Breast epithelium (tissue), 4 donors: ENCODE measurements around the gene ROR2. TPM values are rescaled to one million over a fixed set of nuclear protein-coding genes. Genes with fewer than 3 reads are reported as not detected.

Experiments used
- DNase-seq, 2 donors: peaks; one replicate each; pipeline ENCODE4 v3.0.0-alpha.2; 2019; ENCODE audit warnings: low spot score in 2 of 2
- H3K27ac ChIP-seq, 2 donors: fragments of 200-600 bp; sonication (generic) in 1 of 2; one replicate each; pipeline ENCODE4 v1.5.1; 2016 to 2019; ENCODE audit warnings: mild to moderate bottlenecking in 1 of 2
- H3K27me3 ChIP-seq, 2 donors: fragments of 200-600 bp; sonication (generic) in 1 of 2; one replicate each; pipeline versions ENCODE4 v1.5.1 to v1.6.0; 2017 to 2019; ENCODE audit warnings: control low read depth in 1 of 2, mild to moderate bottlenecking in 1 of 2
- H3K36me3 ChIP-seq: fragments of 200-600 bp; one replicate; pipeline ENCODE4 v1.5.1; 2019
- H3K4me1 ChIP-seq, 2 donors: fragments of 200-600 bp; sonication (generic); one replicate each; pipeline ENCODE4 v1.5.1; 2016 to 2019; ENCODE audit warnings: control low read depth in 1 of 2
- H3K4me3 ChIP-seq, 3 donors: fragments of 200-600 bp; sonication (generic); 1 replicate in 2 of 3; 2 replicates in 1 of 3; pipeline ENCODE4 v1.5.1; 2016 to 2019; ENCODE audit warnings: mild to moderate bottlenecking in 3 of 3, moderate library complexity in 2 of 3
- H3K9me3 ChIP-seq, 2 donors: fragments of 200-600 bp; sonication (generic) in 1 of 2; one replicate each; pipeline ENCODE4 v1.5.1; 2016 to 2019; ENCODE audit warnings: control low read depth in 1 of 2
- POLR2A ChIP-seq: fragments of 450-650 bp; IDR thresholded peaks from one replicate; pipeline ENCODE4 v1.6.1; 2016; ENCODE audit warnings: antibody characterized with exemption, mild to moderate bottlenecking, moderate library complexity
- POLR2AphosphoS5 ChIP-seq, 3 donors: sonication (generic); formaldehyde crosslinking; IDR thresholded peaks; one replicate each; pipeline ENCODE4 v1.6.1; 2017; ENCODE audit warnings: antibody characterized with exemption in 3 of 3
- intact Hi-C: fragments of 100-400 bp; cut with DNase I; formaldehyde crosslinking; loops from one replicate; pipeline ENCODE4 v1.15.1; 2023; ENCODE audit warnings: low total_unique reads
- total RNA-seq, 3 donors: library from RNA; depleted of rRNA; stranded (reverse); fragments of >200 nt; gene quantifications; one replicate each; pipeline ENCODE4 v1.1.0, GENCODE V29; 2016
- TF ChIP-seq, protein P1 (sequence below), 3 donors: fragments of 450-650 bp; IDR thresholded peaks; one replicate each; pipeline ENCODE4 v1.5.1; 2016 to 2017; ENCODE audit warnings: antibody characterized with exemption in 3 of 3, mild to moderate bottlenecking in 3 of 3, moderate library complexity in 3 of 3

ROR2 gene
- 10 to 100 TPM in 2 of 3 donors, 1 to 10 TPM in 1; 2.1 to 25.6 (median 10.2) TPM for total RNA-seq

DNA sequence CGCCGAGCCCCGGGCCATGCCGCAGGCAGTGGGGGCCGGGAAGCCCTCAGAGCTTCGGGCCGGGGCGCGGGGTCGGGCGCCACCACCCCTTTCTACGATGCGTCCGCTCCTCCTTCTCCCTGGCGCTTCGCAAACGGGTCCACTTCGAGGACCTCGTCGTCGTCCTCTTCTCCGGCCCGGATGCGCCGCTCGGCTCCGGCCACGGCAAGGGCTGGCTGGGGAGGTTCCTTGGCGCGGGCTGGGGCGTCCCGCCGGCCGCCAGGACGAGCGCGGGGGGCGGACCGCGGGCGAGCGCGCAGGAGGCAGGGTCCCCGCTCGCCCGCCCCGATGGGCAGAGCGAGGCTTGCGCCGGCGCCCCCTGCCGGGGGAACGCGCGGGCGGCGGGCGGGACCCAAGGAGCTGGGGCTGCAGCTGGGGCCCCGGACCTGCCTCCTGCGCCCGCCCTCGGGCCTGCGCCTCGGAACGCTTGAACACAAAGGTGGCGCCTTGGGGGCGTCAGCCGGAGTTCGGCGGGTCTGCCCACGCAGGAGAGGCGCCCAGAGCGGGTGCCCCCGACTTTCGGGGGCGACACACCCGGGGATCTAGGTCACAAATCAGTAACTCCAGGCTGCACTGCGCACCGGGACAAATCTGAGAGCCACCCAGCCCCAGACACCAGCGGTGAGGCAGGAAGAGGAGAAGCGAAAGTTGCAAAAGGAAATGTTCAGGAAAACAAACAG lies at the start of gene ROR2:
ROR2 (minus strand) TSS at position 283 of the 719 bp plus-strand sequence.
- DNase-seq = peak; percentile 39 to 70
- no peak for TF ChIP-seq POLR2A
- TF ChIP-seq, protein P1, sequence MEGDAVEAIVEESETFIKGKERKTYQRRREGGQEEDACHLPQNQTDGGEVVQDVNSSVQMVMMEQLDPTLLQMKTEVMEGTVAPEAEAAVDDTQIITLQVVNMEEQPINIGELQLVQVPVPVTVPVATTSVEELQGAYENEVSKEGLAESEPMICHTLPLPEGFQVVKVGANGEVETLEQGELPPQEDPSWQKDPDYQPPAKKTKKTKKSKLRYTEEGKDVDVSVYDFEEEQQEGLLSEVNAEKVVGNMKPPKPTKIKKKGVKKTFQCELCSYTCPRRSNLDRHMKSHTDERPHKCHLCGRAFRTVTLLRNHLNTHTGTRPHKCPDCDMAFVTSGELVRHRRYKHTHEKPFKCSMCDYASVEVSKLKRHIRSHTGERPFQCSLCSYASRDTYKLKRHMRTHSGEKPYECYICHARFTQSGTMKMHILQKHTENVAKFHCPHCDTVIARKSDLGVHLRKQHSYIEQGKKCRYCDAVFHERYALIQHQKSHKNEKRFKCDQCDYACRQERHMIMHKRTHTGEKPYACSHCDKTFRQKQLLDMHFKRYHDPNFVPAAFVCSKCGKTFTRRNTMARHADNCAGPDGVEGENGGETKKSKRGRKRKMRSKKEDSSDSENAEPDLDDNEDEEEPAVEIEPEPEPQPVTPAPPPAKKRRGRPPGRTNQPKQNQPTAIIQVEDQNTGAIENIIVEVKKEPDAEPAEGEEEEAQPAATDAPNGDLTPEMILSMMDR (IDR thresholded peaks at IDR 0.05) = peak in 1 of 3 donors; percentile 85
- Histone ChIP-seq H3K4me3 (peak within 1 kb of the TSS; percentile 51 to 77 (median 69)), H3K4me1 (peaks cover 0 to 8% of the 10 kb centered on the region in 2 donors), H3K36me3 (no peaks in the 10 kb centered on the region), H3K27me3 (no peaks in the 10 kb centered on the region), H3K9me3 (peaks cover 0 to 5% of the 10 kb centered on the region in 2 donors), H3K27ac (peak within 1 kb of the TSS; percentile 70 to 78)
- intact Hi-C loops = loop anchor here (10.0 kb wide), 1 partner anchor 195 kb away; no protein-coding TSS in a partner anchor

DNA sequence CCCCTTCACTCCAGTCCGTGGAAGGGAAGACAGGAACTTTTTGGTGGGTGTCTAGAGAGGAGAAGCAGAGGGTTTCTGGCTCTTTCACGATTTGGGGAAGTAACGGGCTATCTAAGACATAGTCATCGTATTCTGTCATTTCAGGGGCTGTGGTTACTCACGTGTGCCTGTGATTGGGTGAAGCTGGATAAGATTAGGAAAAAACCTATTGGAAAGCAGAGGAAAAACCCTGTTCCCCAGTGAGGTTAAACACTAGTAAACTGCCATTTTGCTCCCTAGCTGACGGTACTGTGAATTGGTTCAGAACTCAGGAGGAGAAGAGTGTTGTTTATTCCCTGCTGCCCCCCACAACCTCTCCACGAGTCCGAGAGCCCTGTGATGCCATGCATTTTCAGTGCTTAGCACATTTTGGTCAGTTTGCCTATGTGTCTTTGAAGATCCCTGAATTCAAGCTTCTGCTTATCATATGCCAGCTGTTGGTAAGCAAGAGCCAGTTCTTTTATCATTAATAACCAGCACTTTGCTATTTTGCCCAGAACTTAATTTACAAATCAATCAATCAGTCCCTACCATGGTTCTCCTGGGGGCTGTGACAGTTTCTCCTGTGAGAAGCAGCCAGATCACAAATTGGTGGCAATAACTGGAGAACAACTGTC lies 45.1 kb upstream of the ROR2 start:
- Histone ChIP-seq H3K4me3 (no peak overlapping the region), H3K27me3 (no peaks in the 10 kb centered on the region), H3K27ac (no peak overlapping the region), H3K36me3 (no peaks in the 10 kb centered on the region), H3K4me1 (no peaks in the 10 kb centered on the region), H3K9me3 (no peaks in the 10 kb centered on the region)
- no peak for TF ChIP-seq POLR2AphosphoS5 (IDR thresholded peaks at IDR 0.05)
- TF ChIP-seq POLR2A = no peak
- TF ChIP-seq, protein P1 (IDR thresholded peaks at IDR 0.05) = no peak
- intact Hi-C loops = no loop called here
- DNase-seq = no peak

DNA sequence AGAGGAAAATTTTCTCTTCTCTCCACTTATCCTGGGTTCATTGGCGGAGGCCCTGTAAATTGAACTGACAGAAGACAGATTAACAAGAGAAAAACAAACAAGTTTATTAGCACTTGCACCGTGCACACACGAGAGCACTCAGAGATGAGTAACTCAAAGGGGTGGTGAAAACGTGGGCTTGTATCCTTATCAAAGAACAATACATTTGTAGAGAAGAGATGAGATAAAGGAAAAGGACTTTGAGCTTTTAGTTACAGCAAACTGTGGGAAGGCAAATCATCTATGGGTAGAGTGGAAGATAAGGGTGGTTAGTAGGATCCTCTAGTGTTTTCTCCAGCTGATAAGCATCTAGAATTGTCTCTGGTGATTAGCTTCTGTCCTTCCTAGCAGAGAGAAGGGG lies 44.4 kb upstream of the ROR2 start:
- H3K4me1 ChIP-seq = no peaks in the 10 kb centered on the region
- DNase-seq = no peak
- H3K27ac ChIP-seq = no peak overlapping the region
- H3K27me3 ChIP-seq = no peaks in the 10 kb centered on the region
- H3K9me3 ChIP-seq = no peaks in the 10 kb centered on the region
- no peaks in the 10 kb centered on the region for H3K36me3 ChIP-seq
- TF ChIP-seq, protein P1 (IDR thresholded peaks at IDR 0.05) = no peak
- TF ChIP-seq POLR2A (no peak), POLR2AphosphoS5 (IDR thresholded peaks at IDR 0.05) (no peak)
- intact Hi-C loops = no loop called here
- H3K4me3 ChIP-seq = no peak overlapping the region

DNA sequence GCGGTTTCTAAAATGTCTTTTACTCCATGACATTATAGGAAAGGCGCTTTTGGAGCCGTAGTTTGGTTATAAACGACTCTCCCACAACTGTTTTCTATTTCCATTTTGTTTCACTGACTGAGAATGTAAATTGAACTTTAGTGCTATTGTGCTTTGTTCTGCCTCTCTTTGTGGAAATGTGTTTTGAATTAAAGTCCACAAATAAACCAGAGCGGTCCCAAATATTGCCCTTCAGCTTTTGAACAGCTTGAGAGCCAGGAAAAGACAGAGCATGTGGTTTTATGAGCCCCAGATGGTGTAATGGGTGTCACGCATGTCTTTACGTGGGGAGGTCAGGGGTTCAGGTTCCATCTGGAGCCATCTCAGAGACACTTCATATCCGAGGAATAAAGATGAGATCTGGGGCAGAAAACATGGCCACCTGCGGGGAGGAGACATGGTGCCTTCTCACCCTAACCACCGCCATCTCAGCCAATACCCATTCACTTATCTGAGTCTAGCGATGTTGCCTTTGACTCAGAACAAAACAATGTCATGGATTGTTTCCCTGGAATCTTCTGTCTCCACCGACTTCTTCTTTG lies 42.5 kb upstream of the ROR2 start:
- H3K27ac ChIP-seq = peak overlapping the region; percentile 43 to 69
- no peaks in the 10 kb centered on the region for H3K36me3 ChIP-seq
- no peaks in the 10 kb centered on the region for H3K27me3 ChIP-seq
- DNase-seq = no peak
- TF ChIP-seq POLR2AphosphoS5 (IDR thresholded peaks at IDR 0.05) = no peak
- no peak for TF ChIP-seq POLR2A
- TF ChIP-seq, protein P1 (IDR thresholded peaks at IDR 0.05) = no peak
- peak overlapping the region; percentile 17 to 50 (median 30) for H3K4me3 ChIP-seq
- no peaks in the 10 kb centered on the region for H3K9me3 ChIP-seq
- intact Hi-C loops = no loop called here
- no peaks in the 10 kb centered on the region for H3K4me1 ChIP-seq
